Measurements from ENCODE around the gene CLSTN2.

DNA sequence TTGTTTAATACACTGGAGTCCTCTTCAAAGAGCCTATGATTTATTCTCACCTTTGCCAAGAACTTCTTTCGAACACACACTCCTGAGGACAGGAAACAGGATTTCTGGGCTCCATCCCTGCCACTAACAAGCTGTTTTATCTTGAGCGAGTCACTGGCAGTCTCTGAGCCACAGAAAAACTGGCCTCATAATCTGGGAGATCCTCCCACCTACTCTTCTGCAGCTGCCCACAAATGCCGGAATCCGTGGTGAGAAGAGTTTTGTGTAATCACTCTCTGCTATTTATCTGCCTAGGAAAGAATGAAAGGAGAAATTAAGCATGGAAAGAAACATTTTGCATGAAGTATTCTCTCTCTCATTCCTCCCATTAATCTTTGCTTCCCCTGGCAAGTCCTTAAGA lies 570.9 kb downstream of the CLSTN2 start:
- TF ChIP-seq POLR2A (IDR thresholded peaks at IDR 0.05; ENCODE audit: low read depth, low read length) (no peak), TAF1 (IDR thresholded peaks at IDR 0.05; ENCODE audit: low read depth, low read length) (no peak), POLR2AphosphoS5 (IDR thresholded peaks at IDR 0.05; ENCODE audit: low read depth, low read length) (no peak)
